ENCODE measurements around the gene HMG20B. TPM values are rescaled to one million over a fixed set of nuclear protein-coding genes. Genes with fewer than 3 reads are reported as not detected.
A peak's percentile ranks its signal among the peaks of the same experiment; 100 is the strongest.

HMG20B gene
- 100 to 1,000 TPM; 105 to 148 (median 120) TPM for total RNA-seq
- 10 to 100 TPM; 61.3 to 85.9 (median 78.2) TPM for polyA plus RNA-seq

DNA sequence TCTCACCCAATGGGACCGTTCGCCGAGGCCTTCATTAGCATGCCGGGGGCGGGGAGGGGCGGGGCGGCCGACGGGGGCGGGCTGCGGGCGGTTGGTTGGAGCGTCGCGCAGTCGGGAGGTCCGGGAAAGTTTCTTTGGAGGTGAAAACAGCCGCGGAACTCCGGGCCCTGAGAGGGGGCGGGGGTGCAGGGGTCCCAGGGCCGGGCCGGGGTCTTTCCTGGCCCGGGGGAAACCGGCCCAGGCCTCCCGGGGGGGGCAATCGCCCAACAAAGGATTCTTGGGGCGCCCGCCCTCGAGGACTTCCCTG is at the start of gene HMG20B:
TSS of gene HMG20B (plus strand) at position 90 of the 307 bp plus-strand sequence. CDS start 366 bp downstream, outside the sequence.
- 1% methylated on average over 30 of the region's 30 CpGs for WGBS, 2 donors
- intact Hi-C loops (cut with DNase I): loop anchor here (1.0 to 2.0 kb wide), 2 partner anchors 15 to 66 kb away; partner anchors contain the start of gene FZR1
- Histone ChIP-seq H3K4me3 (peak within 1 kb of the TSS; percentile 68 to 98 (median 94)), H3K27me3 (no peaks in the 10 kb centered on the region), H3K27ac (peak within 1 kb of the TSS; percentile 76 to 91 (median 90)), H3K9me3 (no peaks in the 10 kb centered on the region), H3K4me1 (peaks cover 0 to 44% (median 37%) of the 10 kb centered on the region in 4 donors), H3K36me3 (no peaks in the 10 kb centered on the region)
- no peak for DNase-seq
- TF ChIP-seq POLR2AphosphoS5 (IDR thresholded peaks at IDR 0.05) (peak in 3 of 4 donors; percentile 17 to 71 (median 62)), POLR2A (IDR thresholded peaks at IDR 0.05) (peak in 1 of 2 donors; percentile 14)
- TF ChIP-seq, protein P1, sequence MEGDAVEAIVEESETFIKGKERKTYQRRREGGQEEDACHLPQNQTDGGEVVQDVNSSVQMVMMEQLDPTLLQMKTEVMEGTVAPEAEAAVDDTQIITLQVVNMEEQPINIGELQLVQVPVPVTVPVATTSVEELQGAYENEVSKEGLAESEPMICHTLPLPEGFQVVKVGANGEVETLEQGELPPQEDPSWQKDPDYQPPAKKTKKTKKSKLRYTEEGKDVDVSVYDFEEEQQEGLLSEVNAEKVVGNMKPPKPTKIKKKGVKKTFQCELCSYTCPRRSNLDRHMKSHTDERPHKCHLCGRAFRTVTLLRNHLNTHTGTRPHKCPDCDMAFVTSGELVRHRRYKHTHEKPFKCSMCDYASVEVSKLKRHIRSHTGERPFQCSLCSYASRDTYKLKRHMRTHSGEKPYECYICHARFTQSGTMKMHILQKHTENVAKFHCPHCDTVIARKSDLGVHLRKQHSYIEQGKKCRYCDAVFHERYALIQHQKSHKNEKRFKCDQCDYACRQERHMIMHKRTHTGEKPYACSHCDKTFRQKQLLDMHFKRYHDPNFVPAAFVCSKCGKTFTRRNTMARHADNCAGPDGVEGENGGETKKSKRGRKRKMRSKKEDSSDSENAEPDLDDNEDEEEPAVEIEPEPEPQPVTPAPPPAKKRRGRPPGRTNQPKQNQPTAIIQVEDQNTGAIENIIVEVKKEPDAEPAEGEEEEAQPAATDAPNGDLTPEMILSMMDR (IDR thresholded peaks at IDR 0.05): no peak

DNA sequence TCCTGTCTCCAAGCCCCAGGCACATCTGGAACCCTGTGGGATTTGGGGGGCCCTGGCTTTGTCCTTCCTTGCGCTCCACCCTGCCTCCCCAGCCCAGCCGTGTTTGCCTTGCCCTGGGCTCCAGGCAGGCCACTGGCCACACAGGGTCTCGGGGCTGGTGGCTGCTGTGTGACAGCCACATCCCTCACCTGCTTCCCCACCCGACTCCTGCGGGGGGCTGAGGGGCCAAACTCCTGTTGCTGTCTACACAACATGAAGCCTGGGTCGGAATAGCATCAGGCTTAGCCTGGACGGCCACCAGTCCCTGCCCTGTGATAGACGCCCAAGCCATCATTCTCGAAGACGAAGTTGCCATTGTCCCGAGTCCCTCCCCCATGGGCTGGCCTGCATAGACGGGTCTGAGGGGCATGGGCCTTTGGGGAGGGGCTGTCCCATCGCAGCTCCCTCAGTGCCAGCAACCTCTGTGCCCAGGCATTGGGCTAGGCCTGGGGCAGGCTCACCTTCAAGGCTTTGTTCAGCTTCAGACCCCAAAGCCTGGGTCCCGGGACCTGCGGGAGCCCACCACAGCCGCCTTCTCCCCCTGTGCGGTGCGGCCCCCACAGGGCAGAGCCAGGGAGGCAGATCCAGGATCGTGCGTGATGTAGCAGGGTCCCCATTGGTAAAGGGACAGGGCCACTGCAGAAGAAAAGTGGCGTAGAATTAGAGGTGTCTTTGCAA is 49.2 kb upstream of the HMG20B start:
- Histone ChIP-seq H3K4me3 (no peak overlapping the region), H3K36me3 (peaks cover 17 to 63% (median 36%) of the 10 kb centered on the region in 4 donors), H3K9me3 (no peaks in the 10 kb centered on the region), H3K27me3 (no peaks in the 10 kb centered on the region), H3K27ac (no peak overlapping the region), H3K4me1 (no peaks in the 10 kb centered on the region)
- no peak for DNase-seq
- intact Hi-C loops (cut with DNase I): no loop called here
- TF ChIP-seq EP300 (IDR thresholded peaks at IDR 0.05) (no peak), POLR2AphosphoS5 (IDR thresholded peaks at IDR 0.05) (no peak), POLR2A (IDR thresholded peaks at IDR 0.05) (no peak)
- TF ChIP-seq, protein P1 (IDR thresholded peaks at IDR 0.05): no peak
- WGBS, 2 donors: 93 to 96% methylated on average over 21 of the region's 21 CpGs

DNA sequence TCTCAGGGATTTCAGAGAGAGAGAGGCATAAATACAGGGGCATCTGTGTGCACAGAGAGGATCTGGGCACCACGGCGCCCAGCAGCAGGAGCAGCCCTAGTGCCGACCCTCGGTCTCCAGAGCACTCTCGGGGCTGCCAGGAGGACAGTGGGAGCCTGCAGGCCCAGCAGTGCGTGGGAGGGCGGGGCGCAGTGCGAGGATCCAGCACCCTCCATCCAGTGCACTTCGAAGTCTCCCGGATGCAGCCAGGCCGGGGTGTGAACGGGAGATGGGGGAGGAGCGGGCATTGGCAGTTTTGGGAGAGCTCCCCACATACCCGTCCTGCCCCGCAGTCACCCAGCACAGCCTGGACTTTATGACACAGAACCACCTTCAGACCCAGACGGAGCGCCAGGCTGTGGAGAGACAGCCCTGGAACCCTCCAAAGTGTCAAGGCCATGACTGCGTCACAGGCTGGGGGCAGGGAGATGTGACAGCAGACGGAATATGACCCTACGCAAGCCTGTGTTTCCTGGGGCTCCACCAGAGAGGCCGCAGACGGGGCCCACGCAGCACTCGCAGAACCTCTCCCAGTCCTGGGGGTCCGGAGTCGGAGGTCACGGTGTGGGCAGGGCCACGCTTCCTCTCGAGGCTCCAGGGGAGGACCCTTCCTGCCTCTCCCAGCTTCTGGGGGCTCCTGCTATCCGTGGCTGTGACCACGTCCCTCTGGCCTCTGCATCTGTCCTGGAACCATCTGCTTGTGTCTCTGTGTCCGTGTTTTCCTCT is 48.5 kb upstream of the HMG20B start:
- H3K27ac ChIP-seq: no peak overlapping the region
- no peak for DNase-seq
- no peaks in the 10 kb centered on the region for H3K27me3 ChIP-seq
- TF ChIP-seq, protein P1 (IDR thresholded peaks at IDR 0.05): no peak
- TF ChIP-seq POLR2AphosphoS5 (IDR thresholded peaks at IDR 0.05) (no peak), EP300 (IDR thresholded peaks at IDR 0.05) (no peak), POLR2A (IDR thresholded peaks at IDR 0.05) (no peak)
- WGBS, 2 donors: 95% methylated on average over 33 of the region's 33 CpGs
- peaks cover 17 to 63% (median 36%) of the 10 kb centered on the region in 4 donors for H3K36me3 ChIP-seq
- H3K4me1 ChIP-seq: no peaks in the 10 kb centered on the region
- H3K4me3 ChIP-seq: no peak overlapping the region
- H3K9me3 ChIP-seq: no peaks in the 10 kb centered on the region
- intact Hi-C loops (cut with DNase I): no loop called here

DNA sequence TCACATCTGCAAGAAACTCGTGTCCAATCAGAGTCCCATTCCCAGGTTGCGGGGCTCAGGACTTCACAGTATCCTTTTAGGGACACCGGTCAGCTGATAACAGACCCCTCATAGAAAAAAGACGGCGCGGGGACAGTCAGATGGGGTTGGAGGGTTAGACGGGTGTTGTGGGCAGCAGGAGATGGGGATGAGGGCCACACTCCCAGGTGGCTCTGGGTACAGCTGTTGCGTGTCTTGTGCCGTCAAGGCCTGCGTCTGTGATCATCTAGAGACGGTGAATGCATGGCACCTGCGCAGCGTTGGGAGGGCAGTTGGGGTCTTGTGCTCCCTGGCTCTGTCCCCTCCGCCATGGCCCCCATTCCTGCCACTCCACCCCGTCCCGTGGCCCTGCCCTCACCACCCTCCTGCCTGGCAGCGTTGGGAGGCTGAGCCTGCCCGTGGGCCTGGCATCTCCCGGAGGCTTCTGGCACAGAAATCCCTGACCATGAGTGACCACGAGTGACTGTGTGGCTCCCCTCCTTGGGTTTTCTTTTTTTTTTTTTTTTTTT is 47.8 kb upstream of the HMG20B start:
- Histone ChIP-seq H3K4me1 (no peaks in the 10 kb centered on the region), H3K36me3 (peaks cover 17 to 59% (median 36%) of the 10 kb centered on the region in 4 donors), H3K9me3 (no peaks in the 10 kb centered on the region), H3K27me3 (no peaks in the 10 kb centered on the region), H3K27ac (no peak overlapping the region), H3K4me3 (no peak overlapping the region)
- WGBS, 2 donors: 95 to 96% methylated on average over 20 of the region's 20 CpGs
- intact Hi-C loops (cut with DNase I): no loop called here
- TF ChIP-seq, protein P1 (IDR thresholded peaks at IDR 0.05): no peak
- TF ChIP-seq POLR2AphosphoS5 (IDR thresholded peaks at IDR 0.05) (no peak), POLR2A (IDR thresholded peaks at IDR 0.05) (no peak), EP300 (IDR thresholded peaks at IDR 0.05) (no peak)
- no peak for DNase-seq
